ENCODE measurements around the gene TMTC1. TPM values are rescaled to one million over a fixed set of nuclear protein-coding genes. Genes with fewer than 3 reads are reported as not detected.

The TMTC1 gene
- total RNA-seq, 1 donor from 2014 or later: 0.57 TPM

GRCh38 chr12:29710104-29710503 is 73.6 kb downstream of the TMTC1 start:
- Mint-ChIP-seq H3K4me3 (no peak overlapping the region), H3K27ac (no peak overlapping the region), H3K4me1 (ENCODE audit: low read depth) (no peaks in the 10 kb centered on the region), H3K27me3 (ENCODE audit: insufficient read depth) (peaks cover 1% of the 10 kb centered on the region), H3K9me3 (no peaks in the 10 kb centered on the region), H3K36me3 (ENCODE audit: low read depth) (no peaks in the 10 kb centered on the region)
- intact Hi-C loops (cut with micrococcal nuclease): no loop called here
- DNase-seq (ENCODE audit: low spot score): no peak

DNA sequence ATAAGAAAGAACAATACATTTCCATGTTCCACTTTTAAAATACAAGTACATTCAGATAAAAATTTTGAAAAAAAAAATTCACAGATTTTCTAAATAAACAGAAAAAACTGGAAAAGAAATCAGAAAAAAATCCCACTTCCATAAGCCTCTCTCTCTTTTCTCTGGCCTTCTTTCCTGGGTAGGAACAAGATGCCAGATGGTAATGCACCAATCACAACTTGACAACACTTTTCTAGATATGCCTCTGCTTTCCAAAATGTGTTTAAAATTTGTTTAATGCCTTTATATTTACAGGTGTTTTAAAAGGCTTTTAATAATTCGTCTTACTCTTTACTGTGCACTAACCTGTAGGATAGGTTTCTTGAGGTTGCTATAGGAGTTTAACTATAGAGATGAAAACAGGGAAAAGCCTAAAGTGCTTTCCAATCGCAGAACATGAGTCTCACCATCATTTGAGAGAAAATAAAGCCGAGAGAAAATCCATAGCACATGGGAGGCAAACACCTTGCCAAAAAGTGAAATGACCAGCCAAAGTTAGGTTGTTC is 74.2 kb downstream of the TMTC1 start:
- Mint-ChIP-seq H3K27me3 (ENCODE audit: insufficient read depth) (peaks cover 1% of the 10 kb centered on the region), H3K9me3 (no peaks in the 10 kb centered on the region), H3K4me1 (ENCODE audit: low read depth) (no peaks in the 10 kb centered on the region), H3K36me3 (ENCODE audit: low read depth) (no peaks in the 10 kb centered on the region), H3K4me3 (no peak overlapping the region), H3K27ac (no peak overlapping the region)
- no peak for DNase-seq (ENCODE audit: low spot score)
- intact Hi-C loops (cut with micrococcal nuclease): no loop called here

GRCh38 chr12:29709054-29709453 is 74.7 kb downstream of the TMTC1 start:
- H3K36me3 Mint-ChIP-seq (ENCODE audit: low read depth): no peaks in the 10 kb centered on the region
- H3K27me3 Mint-ChIP-seq (ENCODE audit: insufficient read depth): peaks cover 1% of the 10 kb centered on the region
- no peak overlapping the region for H3K27ac Mint-ChIP-seq
- intact Hi-C loops (cut with micrococcal nuclease): no loop called here
- no peaks in the 10 kb centered on the region for H3K4me1 Mint-ChIP-seq (ENCODE audit: low read depth)
- no peak overlapping the region for H3K4me3 Mint-ChIP-seq
- no peaks in the 10 kb centered on the region for H3K9me3 Mint-ChIP-seq
- DNase-seq (ENCODE audit: low spot score): no peak

DNA sequence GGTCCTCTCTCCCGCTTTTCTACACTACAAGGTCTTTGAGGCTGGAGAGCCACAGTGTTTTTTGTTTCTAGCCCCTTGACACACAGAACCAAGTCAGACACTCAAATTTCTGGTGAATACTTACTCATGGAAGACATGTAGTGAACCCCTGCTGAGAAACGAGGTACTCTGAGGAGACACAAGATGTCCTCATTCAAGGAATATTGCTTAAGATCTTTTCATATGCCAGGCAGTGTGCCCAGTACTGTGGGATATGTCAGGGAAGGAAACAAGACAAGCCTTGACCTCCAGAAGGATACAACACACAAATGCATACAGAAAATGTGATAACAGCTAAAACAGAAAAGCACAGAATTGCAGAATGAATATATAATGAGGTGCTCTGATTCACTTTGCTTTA is 75.9 kb downstream of the TMTC1 start:
- Mint-ChIP-seq H3K4me1 (ENCODE audit: low read depth) (no peaks in the 10 kb centered on the region), H3K4me3 (no peak overlapping the region), H3K27me3 (ENCODE audit: insufficient read depth) (peaks cover 1% of the 10 kb centered on the region), H3K27ac (no peak overlapping the region), H3K36me3 (ENCODE audit: low read depth) (no peaks in the 10 kb centered on the region), H3K9me3 (no peaks in the 10 kb centered on the region)
- DNase-seq (ENCODE audit: low spot score): no peak
- intact Hi-C loops (cut with micrococcal nuclease): no loop called here

DNA sequence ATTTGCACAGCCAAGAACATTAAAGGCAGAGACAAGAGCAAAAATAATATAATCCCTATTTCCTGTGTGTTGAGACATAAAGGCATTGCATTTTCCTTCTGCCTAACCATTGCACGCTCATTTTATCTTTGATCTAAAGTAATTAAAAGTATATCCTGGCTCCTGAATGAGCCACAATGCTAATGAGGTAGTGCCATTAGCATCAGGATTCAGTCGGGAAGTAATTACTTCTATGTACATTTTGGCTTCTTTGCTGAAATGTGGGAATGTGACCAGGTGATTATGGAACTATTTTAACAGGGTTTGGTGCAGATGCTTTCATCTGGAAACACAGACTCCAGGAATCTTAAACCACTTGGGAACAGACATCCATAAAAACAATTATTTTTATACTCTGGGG is 77.4 kb downstream of the TMTC1 start:
- intact Hi-C loops (cut with micrococcal nuclease): no loop called here
- H3K36me3 Mint-ChIP-seq (ENCODE audit: low read depth): no peaks in the 10 kb centered on the region
- H3K27me3 Mint-ChIP-seq (ENCODE audit: insufficient read depth): no peaks in the 10 kb centered on the region
- no peak overlapping the region for H3K4me3 Mint-ChIP-seq
- no peaks in the 10 kb centered on the region for H3K4me1 Mint-ChIP-seq (ENCODE audit: low read depth)
- H3K27ac Mint-ChIP-seq: no peak overlapping the region
- H3K9me3 Mint-ChIP-seq: no peaks in the 10 kb centered on the region
- no peak for DNase-seq (ENCODE audit: low spot score)

GRCh38 chr12:29703528-29703927 is 80.2 kb downstream of the TMTC1 start:
- Mint-ChIP-seq H3K27ac (no peak overlapping the region), H3K4me1 (ENCODE audit: low read depth) (no peaks in the 10 kb centered on the region), H3K9me3 (no peaks in the 10 kb centered on the region), H3K4me3 (no peak overlapping the region), H3K36me3 (ENCODE audit: low read depth) (no peaks in the 10 kb centered on the region), H3K27me3 (ENCODE audit: insufficient read depth) (no peaks in the 10 kb centered on the region)
- intact Hi-C loops (cut with micrococcal nuclease): no loop called here
- DNase-seq (ENCODE audit: low spot score): no peak

GRCh38 chr12:29702972-29703371 is 80.8 kb downstream of the TMTC1 start:
- Mint-ChIP-seq H3K4me1 (ENCODE audit: low read depth) (no peaks in the 10 kb centered on the region), H3K27me3 (ENCODE audit: insufficient read depth) (no peaks in the 10 kb centered on the region), H3K36me3 (ENCODE audit: low read depth) (no peaks in the 10 kb centered on the region), H3K9me3 (no peaks in the 10 kb centered on the region), H3K4me3 (no peak overlapping the region), H3K27ac (no peak overlapping the region)
- intact Hi-C loops (cut with micrococcal nuclease): no loop called here
- DNase-seq (ENCODE audit: low spot score): no peak

DNA sequence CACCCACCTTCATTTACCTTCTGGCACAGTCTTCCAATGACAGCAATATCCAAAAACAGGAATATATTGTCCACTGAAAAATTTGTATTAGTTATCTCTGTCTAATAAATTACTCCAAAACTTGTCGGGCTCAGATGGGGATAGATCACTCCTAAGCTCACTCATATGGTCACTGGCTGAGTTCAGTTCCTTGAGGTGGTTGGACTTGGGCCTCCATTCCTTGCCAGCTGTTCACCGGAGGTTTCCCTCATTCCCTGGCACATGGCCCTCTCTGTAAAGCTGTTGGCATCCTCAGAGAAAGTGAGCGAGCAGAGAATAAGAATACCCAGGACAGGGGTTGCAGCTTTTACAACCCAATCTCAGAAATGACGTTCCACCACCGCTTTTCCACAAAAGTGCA is 81.5 kb downstream of the TMTC1 start:
- H3K4me1 Mint-ChIP-seq (ENCODE audit: low read depth): no peaks in the 10 kb centered on the region
- no peaks in the 10 kb centered on the region for H3K36me3 Mint-ChIP-seq (ENCODE audit: low read depth)
- no peaks in the 10 kb centered on the region for H3K9me3 Mint-ChIP-seq
- no peak overlapping the region for H3K4me3 Mint-ChIP-seq
- H3K27ac Mint-ChIP-seq: no peak overlapping the region
- no peaks in the 10 kb centered on the region for H3K27me3 Mint-ChIP-seq (ENCODE audit: insufficient read depth)
- no peak for DNase-seq (ENCODE audit: low spot score)
- intact Hi-C loops (cut with micrococcal nuclease): no loop called here

DNA sequence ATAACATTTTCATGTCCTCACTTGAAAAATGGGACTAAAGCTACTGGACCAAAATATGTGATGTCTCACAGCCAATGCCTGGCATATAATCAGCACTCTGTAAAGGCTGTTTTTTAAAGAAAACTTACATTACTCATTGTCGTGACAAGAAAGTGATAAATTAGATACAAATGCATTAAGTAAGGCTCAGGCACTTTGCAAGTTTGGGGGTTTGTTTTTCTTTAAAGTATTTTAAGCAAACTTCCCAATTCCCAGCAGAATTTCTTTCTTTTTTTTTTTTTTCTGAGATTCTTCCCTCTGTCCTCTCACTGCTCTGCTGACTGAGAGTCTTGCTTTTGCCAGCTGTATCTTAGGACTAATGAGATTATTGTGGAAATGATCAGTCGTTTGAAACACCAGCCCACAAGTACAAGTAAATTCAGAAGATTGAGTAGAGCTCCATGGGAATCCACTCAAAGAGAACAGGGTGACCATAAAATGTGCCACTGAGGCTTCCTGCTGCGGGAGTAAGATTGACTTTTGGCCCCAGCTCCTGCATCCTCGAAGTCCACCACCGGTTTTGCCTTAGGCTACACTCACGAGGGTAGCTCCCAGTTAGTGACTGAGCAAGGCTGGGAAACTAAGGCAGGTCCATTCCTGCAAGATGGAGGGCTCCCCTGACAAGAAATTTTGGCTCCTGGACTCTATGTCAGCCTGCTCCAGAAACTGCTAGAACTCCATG is 82.8 kb downstream of the TMTC1 start:
- Mint-ChIP-seq H3K36me3 (ENCODE audit: low read depth) (no peaks in the 10 kb centered on the region), H3K9me3 (no peaks in the 10 kb centered on the region), H3K27ac (no peak overlapping the region), H3K4me1 (ENCODE audit: low read depth) (no peaks in the 10 kb centered on the region), H3K27me3 (ENCODE audit: insufficient read depth) (no peaks in the 10 kb centered on the region), H3K4me3 (no peak overlapping the region)
- DNase-seq (ENCODE audit: low spot score): no peak
- intact Hi-C loops (cut with micrococcal nuclease): no loop called here

- Mint-ChIP-seq H3K4me1 (ENCODE audit: low read depth) (no peaks in the 10 kb centered on the region), H3K27me3 (ENCODE audit: insufficient read depth) (no peaks in the 10 kb centered on the region), H3K36me3 (ENCODE audit: low read depth) (no peaks in the 10 kb centered on the region), H3K4me3 (no peak overlapping the region), H3K27ac (no peak overlapping the region), H3K9me3 (no peaks in the 10 kb centered on the region)
- intact Hi-C loops (cut with micrococcal nuclease): no loop called here
- no peak for DNase-seq (ENCODE audit: low spot score)
These were observed 85.0 kb downstream of the TMTC1 start for GRCh38 chr12:29698756-29699155.

DNA sequence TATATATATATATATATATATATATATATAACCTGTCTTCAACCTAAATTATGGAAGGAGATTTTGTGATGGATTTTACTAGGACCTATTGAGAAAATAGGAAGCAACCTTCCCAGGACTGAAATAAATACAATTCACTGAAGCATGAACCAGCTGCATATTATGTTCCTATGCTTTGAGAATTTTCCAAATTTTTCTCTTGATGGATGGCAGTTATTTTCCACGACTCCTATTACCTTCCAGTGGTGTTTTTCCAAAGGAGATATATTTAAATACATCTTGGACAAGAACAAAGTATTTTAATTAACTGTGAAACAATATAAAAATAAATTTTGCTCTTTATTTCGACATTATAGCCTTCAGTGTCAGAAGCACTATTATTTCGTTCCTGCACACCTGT is 87.9 kb downstream of the TMTC1 start:
- no peaks in the 10 kb centered on the region for H3K9me3 Mint-ChIP-seq
- DNase-seq (ENCODE audit: low spot score): no peak
- H3K27me3 Mint-ChIP-seq (ENCODE audit: insufficient read depth): no peaks in the 10 kb centered on the region
- H3K4me1 Mint-ChIP-seq (ENCODE audit: low read depth): no peaks in the 10 kb centered on the region
- no peak overlapping the region for H3K27ac Mint-ChIP-seq
- intact Hi-C loops (cut with micrococcal nuclease): no loop called here
- H3K4me3 Mint-ChIP-seq: no peak overlapping the region
- no peaks in the 10 kb centered on the region for H3K36me3 Mint-ChIP-seq (ENCODE audit: low read depth)

DNA sequence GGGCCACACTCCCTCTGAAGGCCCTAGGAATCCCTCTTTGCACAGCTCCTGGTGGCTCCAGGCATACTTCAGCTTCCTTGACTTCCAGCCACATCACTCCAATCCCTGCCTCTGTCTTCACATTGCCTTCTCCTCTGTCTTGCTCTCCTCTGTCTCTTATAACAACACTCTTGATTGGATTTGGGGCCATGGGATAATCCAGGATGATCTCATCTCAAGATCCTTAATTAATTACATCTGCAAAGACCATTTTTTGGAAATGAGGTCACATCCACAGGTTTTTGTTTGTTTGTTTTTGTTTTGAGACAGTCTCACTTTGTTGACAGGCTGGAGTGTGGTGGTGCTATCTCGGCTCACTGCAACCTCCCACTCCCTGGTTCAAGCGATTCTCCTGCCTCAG is 88.7 kb downstream of the TMTC1 start:
- no peaks in the 10 kb centered on the region for H3K4me1 Mint-ChIP-seq (ENCODE audit: low read depth)
- DNase-seq (ENCODE audit: low spot score): no peak
- intact Hi-C loops (cut with micrococcal nuclease): no loop called here

GRCh38 chr12:29694002-29694401 is 89.7 kb downstream of the TMTC1 start:
- Mint-ChIP-seq H3K4me3 (no peak overlapping the region), H3K36me3 (ENCODE audit: low read depth) (no peaks in the 10 kb centered on the region), H3K27me3 (ENCODE audit: insufficient read depth) (no peaks in the 10 kb centered on the region), H3K27ac (no peak overlapping the region), H3K9me3 (no peaks in the 10 kb centered on the region), H3K4me1 (ENCODE audit: low read depth) (no peaks in the 10 kb centered on the region)
- no peak for DNase-seq (ENCODE audit: low spot score)
- intact Hi-C loops (cut with micrococcal nuclease): no loop called here

More for the DNA sequence above, 88.7 kb downstream of the TMTC1 start:
- Mint-ChIP-seq H3K4me3 (no peak overlapping the region), H3K9me3 (no peaks in the 10 kb centered on the region), H3K36me3 (ENCODE audit: low read depth) (no peaks in the 10 kb centered on the region), H3K27ac (no peak overlapping the region), H3K27me3 (ENCODE audit: insufficient read depth) (no peaks in the 10 kb centered on the region)

DNA sequence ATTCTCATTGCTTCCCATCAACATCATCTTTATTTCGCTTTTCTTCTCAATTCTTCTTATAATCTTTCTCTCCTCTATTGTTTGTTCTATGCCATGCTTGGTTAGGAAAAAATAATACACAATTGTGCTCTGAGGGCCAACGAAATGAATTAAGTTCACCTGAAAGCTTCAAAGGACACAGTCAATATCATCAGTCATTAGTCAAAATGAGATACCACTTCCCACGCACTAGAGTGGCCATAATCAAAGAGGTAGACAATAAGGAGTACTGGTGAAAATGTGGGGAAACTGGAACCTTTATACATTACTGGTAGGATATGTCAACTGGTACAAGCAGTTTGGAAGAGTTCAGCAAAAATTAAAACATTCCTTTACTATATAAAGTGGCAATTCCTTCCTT is 91.5 kb downstream of the TMTC1 start:
- H3K4me1 Mint-ChIP-seq (ENCODE audit: low read depth): no peaks in the 10 kb centered on the region
- no peak overlapping the region for H3K27ac Mint-ChIP-seq
- H3K36me3 Mint-ChIP-seq (ENCODE audit: low read depth): no peaks in the 10 kb centered on the region
- H3K4me3 Mint-ChIP-seq: no peak overlapping the region
- DNase-seq (ENCODE audit: low spot score): no peak
- no peaks in the 10 kb centered on the region for H3K9me3 Mint-ChIP-seq
- no peaks in the 10 kb centered on the region for H3K27me3 Mint-ChIP-seq (ENCODE audit: insufficient read depth)
- intact Hi-C loops (cut with micrococcal nuclease): no loop called here
